Measurements from ENCODE around the gene CACNA1S. TPM values are rescaled to one million over a fixed set of nuclear protein-coding genes. Genes with fewer than 3 reads are reported as not detected.

Gene CACNA1S
- total RNA-seq, 1 donor from 2014 or later: 0.07 TPM

- peaks cover 15% of the 10 kb centered on the region for H3K36me3 Mint-ChIP-seq (ENCODE audit: low read depth)
- no peaks in the 10 kb centered on the region for H3K4me1 Mint-ChIP-seq
- H3K27ac Mint-ChIP-seq (ENCODE audit: unreplicated experiment): no peak overlapping the region
- no peak overlapping the region for H3K4me3 Mint-ChIP-seq
- H3K9me3 Mint-ChIP-seq: no peaks in the 10 kb centered on the region
- no peak for TF ChIP-seq CTCF (conservative IDR thresholded peaks at IDR 0.05)
- no peak for DNase-seq (ENCODE audit: low read depth, low spot score)
- no peaks in the 10 kb centered on the region for H3K27me3 Mint-ChIP-seq (ENCODE audit: low read depth)
These were observed 27.5 kb upstream of the CACNA1S start for GRCh38 chr1:201139756-201140155.

- TF ChIP-seq CTCF (conservative IDR thresholded peaks at IDR 0.05): no peak
- no peaks in the 10 kb centered on the region for H3K9me3 Mint-ChIP-seq
- DNase-seq (ENCODE audit: low read depth, low spot score): no peak
- peaks cover 19% of the 10 kb centered on the region for H3K36me3 Mint-ChIP-seq (ENCODE audit: low read depth)
- peak overlapping the region; percentile 86 for H3K27ac Mint-ChIP-seq (ENCODE audit: unreplicated experiment)
- no peak overlapping the region for H3K4me3 Mint-ChIP-seq
- H3K4me1 Mint-ChIP-seq: no peaks in the 10 kb centered on the region
- no peaks in the 10 kb centered on the region for H3K27me3 Mint-ChIP-seq (ENCODE audit: low read depth)
These were observed 27.1 kb upstream of the CACNA1S start for GRCh38 chr1:201139306-201139705.

- no peak for DNase-seq (ENCODE audit: low read depth, low spot score)
- no peaks in the 10 kb centered on the region for H3K9me3 Mint-ChIP-seq
- no peak for TF ChIP-seq CTCF (conservative IDR thresholded peaks at IDR 0.05)
- no peaks in the 10 kb centered on the region for H3K27me3 Mint-ChIP-seq (ENCODE audit: low read depth)
- peaks cover 17% of the 10 kb centered on the region for H3K36me3 Mint-ChIP-seq (ENCODE audit: low read depth)
- H3K4me1 Mint-ChIP-seq: no peaks in the 10 kb centered on the region
- no peak overlapping the region for H3K4me3 Mint-ChIP-seq
- no peak overlapping the region for H3K27ac Mint-ChIP-seq (ENCODE audit: unreplicated experiment)
These were observed 26.1 kb upstream of the CACNA1S start for GRCh38 chr1:201138311-201138840.

GRCh38 chr1:201137579-201138310 lies 25.5 kb upstream of the CACNA1S start:
- DNase-seq (ENCODE audit: low read depth, low spot score): no peak
- no peaks in the 10 kb centered on the region for H3K27me3 Mint-ChIP-seq (ENCODE audit: low read depth)
- no peaks in the 10 kb centered on the region for H3K9me3 Mint-ChIP-seq
- no peak overlapping the region for H3K4me3 Mint-ChIP-seq
- peaks cover 20% of the 10 kb centered on the region for H3K36me3 Mint-ChIP-seq (ENCODE audit: low read depth)
- TF ChIP-seq CTCF (conservative IDR thresholded peaks at IDR 0.05): no peak
- H3K27ac Mint-ChIP-seq (ENCODE audit: unreplicated experiment): no peak overlapping the region
- no peaks in the 10 kb centered on the region for H3K4me1 Mint-ChIP-seq

GRCh38 chr1:201137024-201137392 lies 24.8 kb upstream of the CACNA1S start:
- Mint-ChIP-seq H3K27ac (ENCODE audit: unreplicated experiment) (no peak overlapping the region), H3K27me3 (ENCODE audit: low read depth) (no peaks in the 10 kb centered on the region), H3K4me1 (no peaks in the 10 kb centered on the region), H3K4me3 (no peak overlapping the region), H3K36me3 (ENCODE audit: low read depth) (peaks cover 24% of the 10 kb centered on the region), H3K9me3 (no peaks in the 10 kb centered on the region)
- TF ChIP-seq CTCF (conservative IDR thresholded peaks at IDR 0.05): no peak
- DNase-seq (ENCODE audit: low read depth, low spot score): no peak

Measured in neural crest cell (in vitro differentiated cells).